Heart left ventricle (tissue), 13 donors: ENCODE measurements around the gene TPK1.

Experiments used
- POLR2A ChIP-seq, 2 donors: fragments of 450-650 bp; IDR thresholded peaks; one replicate each; pipeline ENCODE4 v1.6.1; 2017; ENCODE audit warnings: antibody characterized with exemption in 2 of 2, mild to moderate bottlenecking in 2 of 2, moderate library complexity in 2 of 2
- TF ChIP-seq, protein P1 (sequence below), 12 donors: fragments of 200-600 bp; sonication (generic) in 4 of 12; IDR thresholded peaks; one replicate each; pipeline versions ENCODE4 v1.5.0 to v1.8.0; 2018 to 2022; ENCODE audit warnings: antibody characterized with exemption in 12 of 12, mild to moderate bottlenecking in 5 of 12
- donor health status: ischemic (EF 13 %, LVEDD 7.1; RV severe dilation, severe dysfunction).
- donor health status: DM: no; HTN: yes; CAD: no.
- donor health status: DM: no; HTN: no; CAD: no.
- donor health status: ischemic (EF 25% LVEDD 6.9; RV normal size, moderate dysfunction).
- donor health status: ischemic (EF 25% LVEDD 5.7; RV mildly dilated, moderate dysfunction).
- donor health status: ischemic (EF 35%, LVEDD 5.7; RV mildly dilated, moderate dysfunction).
- donor health status: nonischemic (EF 11% LVEDD 7.7; RV severe dilation, severe dysfunction).
- donor health status: DM: yes; HTN: yes; CAD: no.
- donor health status: PGD.
- donor health status: ischemic (EF 29% LVEDD 5.4; RV normal size, mild dysfunction).
- donor health status: nonischemic (EF 23%, LVEDD 6.1; RV moderate dilation, normal function).

DNA sequence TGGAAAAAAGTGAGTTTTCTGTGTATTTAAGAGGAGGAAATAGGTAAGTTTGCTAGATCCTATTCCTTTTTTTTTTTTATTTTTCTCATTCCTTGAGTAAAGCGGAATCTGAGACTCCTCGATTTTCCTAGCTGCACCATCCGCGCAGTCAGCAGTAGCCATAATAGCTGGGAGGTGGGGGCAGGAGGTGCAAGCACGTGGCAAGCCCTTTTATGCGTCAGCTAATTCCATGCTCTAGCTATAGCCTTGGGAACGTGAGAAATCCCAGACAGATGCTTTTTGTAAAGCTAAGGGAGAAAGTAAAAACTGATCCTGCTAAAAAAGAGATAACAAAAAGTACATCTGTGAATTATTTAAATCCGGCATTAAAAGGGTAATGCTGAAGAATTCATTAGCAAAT, 33.2 kb upstream of the TPK1 start:
- TF ChIP-seq POLR2A (IDR thresholded peaks at IDR 0.05), result no peak
- TF ChIP-seq, protein P1, sequence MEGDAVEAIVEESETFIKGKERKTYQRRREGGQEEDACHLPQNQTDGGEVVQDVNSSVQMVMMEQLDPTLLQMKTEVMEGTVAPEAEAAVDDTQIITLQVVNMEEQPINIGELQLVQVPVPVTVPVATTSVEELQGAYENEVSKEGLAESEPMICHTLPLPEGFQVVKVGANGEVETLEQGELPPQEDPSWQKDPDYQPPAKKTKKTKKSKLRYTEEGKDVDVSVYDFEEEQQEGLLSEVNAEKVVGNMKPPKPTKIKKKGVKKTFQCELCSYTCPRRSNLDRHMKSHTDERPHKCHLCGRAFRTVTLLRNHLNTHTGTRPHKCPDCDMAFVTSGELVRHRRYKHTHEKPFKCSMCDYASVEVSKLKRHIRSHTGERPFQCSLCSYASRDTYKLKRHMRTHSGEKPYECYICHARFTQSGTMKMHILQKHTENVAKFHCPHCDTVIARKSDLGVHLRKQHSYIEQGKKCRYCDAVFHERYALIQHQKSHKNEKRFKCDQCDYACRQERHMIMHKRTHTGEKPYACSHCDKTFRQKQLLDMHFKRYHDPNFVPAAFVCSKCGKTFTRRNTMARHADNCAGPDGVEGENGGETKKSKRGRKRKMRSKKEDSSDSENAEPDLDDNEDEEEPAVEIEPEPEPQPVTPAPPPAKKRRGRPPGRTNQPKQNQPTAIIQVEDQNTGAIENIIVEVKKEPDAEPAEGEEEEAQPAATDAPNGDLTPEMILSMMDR (IDR thresholded peaks at IDR 0.05), result no peak
